Measurements from ENCODE around the gene GGTA1.

DNA sequence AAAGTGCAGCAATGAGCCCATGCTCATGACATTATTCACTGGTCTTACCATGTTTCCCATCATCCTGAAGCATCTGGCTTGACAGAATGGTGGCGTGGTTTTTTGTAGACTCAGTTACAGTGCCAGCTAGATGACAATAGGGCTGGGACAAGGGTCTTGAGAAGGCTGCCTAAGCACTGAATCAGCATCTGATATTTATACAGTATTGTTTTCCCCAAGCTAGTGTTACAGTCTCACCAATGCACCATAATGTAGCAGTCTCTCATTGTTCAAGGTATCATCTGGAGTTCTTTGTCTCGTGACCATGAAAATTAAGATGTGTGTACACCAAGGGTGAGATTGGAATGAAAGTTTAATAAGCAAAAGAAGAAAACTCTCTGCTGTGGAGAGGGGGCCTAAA is 19.0 kb upstream of the GGTA1 start:
- no peak for TF ChIP-seq CTCF (IDR thresholded peaks at IDR 0.05)
- no peak for TF ChIP-seq POLR2A (IDR thresholded peaks at IDR 0.05; ENCODE audit: low read depth)
- TF ChIP-seq EP300 (IDR thresholded peaks at IDR 0.05): no peak
